Muscle of leg (tissue), 11 donors: ENCODE measurements around the gene RALGAPA1. TPM values are rescaled to one million over a fixed set of nuclear protein-coding genes. Genes with fewer than 3 reads are reported as not detected.
"Not testable (repeated sequence)": the region's sequence is repeated elsewhere in the genome, so short reads cannot be mapped to it uniquely, and the experiment has no call there.

Experiments used
- DNase-seq: peaks from one replicate; pipeline ENCODE4 v3.0.0; 2013
- H3K27ac ChIP-seq: one replicate; pipeline ENCODE4 v1.5.1; 2013; ENCODE audit warnings: mild to moderate bottlenecking, low read length, control low read depth
- H3K27me3 ChIP-seq: one replicate; pipeline ENCODE4 v1.6.1; 2013; ENCODE audit warnings: low read length; ENCODE audit not compliant: control insufficient read depth, insufficient read depth
- H3K36me3 ChIP-seq: one replicate; pipeline ENCODE4 v1.6.1; 2013; ENCODE audit warnings: low read length; ENCODE audit not compliant: control insufficient read depth, insufficient read depth
- H3K4me1 ChIP-seq: one replicate; pipeline ENCODE4 v1.6.1; 2013; ENCODE audit warnings: low read length; ENCODE audit not compliant: control insufficient read depth, insufficient read depth
- H3K4me3 ChIP-seq: one replicate; pipeline ENCODE4 v1.5.1; 2013; ENCODE audit warnings: low read length, control low read depth
- H3K9me3 ChIP-seq: replicated peaks from 2 replicates; pipeline ENCODE4 v1.6.1; 2013; ENCODE audit warnings: low read depth, low read length; ENCODE audit not compliant: control insufficient read depth
- WGBS: methylation state at CpG from one replicate; pipeline ENCODE4 v1.1.5; 2013; ENCODE audit warnings: missing lambda C conversion rate; ENCODE audit not compliant: insufficient coverage; 5-methylcytosine and 5-hydroxymethylcytosine counted together
- polyA plus RNA-seq, 8 donors: library from polyadenylated mRNA; unstranded; fragments of 120-200 nt; gene quantifications; one replicate each; pipeline versions ENCODE4 v1.2.1 to v1.2.3, GENCODE V29; 2013; ENCODE audit warnings: inconsistent platforms in 1 of 8, low replicate concordance in 1 of 8; ENCODE audit not compliant: insufficient read length in 8 of 8, insufficient read depth in 1 of 8
- total RNA-seq: library from RNA; stranded (reverse); fragments of 120-200 nt; gene quantifications from one replicate; pipeline ENCODE4 v1.2.4, GENCODE V29; 2013

RALGAPA1 gene
- total and polyA plus RNA-seq, 9 donors: 20.0 to 46.0 (median 23.8) TPM

GRCh38 chr14:35842245-35842644, 33.1 kb upstream of the RALGAPA1 start:
- H3K27ac ChIP-seq, H3K4me1 ChIP-seq, H3K27me3 ChIP-seq, H3K4me3 ChIP-seq, DNase-seq: not testable (repeated sequence)
- H3K9me3 ChIP-seq: peaks cover 12% of the 10 kb centered on the region
- H3K36me3 ChIP-seq: peaks cover 21% of the 10 kb centered on the region
- no CpG with 5 or more reads among the region's 2 CpGs for WGBS

GRCh38 chr14:35841704-35842103, 32.6 kb upstream of the RALGAPA1 start:
- not testable (repeated sequence) for H3K4me3 ChIP-seq, H3K27ac ChIP-seq, DNase-seq, H3K27me3 ChIP-seq, H3K4me1 ChIP-seq
- Histone ChIP-seq H3K36me3 (peaks cover 24% of the 10 kb centered on the region), H3K9me3 (peaks cover 12% of the 10 kb centered on the region)
- WGBS: no CpG with 5 or more reads among the region's 2 CpGs

GRCh38 chr14:35835208-35835982, 26.3 kb upstream of the RALGAPA1 start:
- H3K9me3 ChIP-seq: peaks cover 2% of the 10 kb centered on the region
- WGBS: no CpG with 5 or more reads among the region's 5 CpGs
- no peak overlapping the region for H3K27ac ChIP-seq
- DNase-seq: no peak
- H3K4me1 ChIP-seq: no peaks in the 10 kb centered on the region
- no peaks in the 10 kb centered on the region for H3K27me3 ChIP-seq
- no peak overlapping the region for H3K4me3 ChIP-seq
- peaks cover 25% of the 10 kb centered on the region for H3K36me3 ChIP-seq

DNA sequence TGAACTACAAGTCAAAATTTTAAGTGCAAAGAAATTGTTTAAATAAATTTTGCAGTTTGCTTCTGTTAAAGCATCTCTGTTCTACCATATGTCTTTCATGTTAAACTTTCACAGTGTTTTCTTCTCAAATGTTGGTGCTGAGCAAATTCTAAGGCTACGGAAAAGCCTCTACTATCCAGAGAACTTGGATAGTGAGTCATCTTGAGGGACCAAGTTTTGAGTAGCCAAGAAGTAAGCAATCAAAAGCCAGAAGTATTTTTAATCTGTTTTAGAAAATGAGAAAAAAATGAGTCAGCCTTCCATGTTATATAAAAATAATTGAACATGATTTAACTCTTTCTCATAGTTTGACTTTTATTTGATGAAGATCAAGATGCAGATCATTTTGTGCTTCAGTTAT, 20.4 kb upstream of the RALGAPA1 start:
- Histone ChIP-seq H3K27me3 (no peaks in the 10 kb centered on the region), H3K9me3 (no peaks in the 10 kb centered on the region), H3K4me3 (no peak overlapping the region), H3K36me3 (peaks cover 5% of the 10 kb centered on the region), H3K27ac (no peak overlapping the region), H3K4me1 (no peaks in the 10 kb centered on the region)
- no CpG with 5 or more reads among the region's 1 CpG for whole genome bisulfite sequencing
- DNase-seq: no peak

DNA sequence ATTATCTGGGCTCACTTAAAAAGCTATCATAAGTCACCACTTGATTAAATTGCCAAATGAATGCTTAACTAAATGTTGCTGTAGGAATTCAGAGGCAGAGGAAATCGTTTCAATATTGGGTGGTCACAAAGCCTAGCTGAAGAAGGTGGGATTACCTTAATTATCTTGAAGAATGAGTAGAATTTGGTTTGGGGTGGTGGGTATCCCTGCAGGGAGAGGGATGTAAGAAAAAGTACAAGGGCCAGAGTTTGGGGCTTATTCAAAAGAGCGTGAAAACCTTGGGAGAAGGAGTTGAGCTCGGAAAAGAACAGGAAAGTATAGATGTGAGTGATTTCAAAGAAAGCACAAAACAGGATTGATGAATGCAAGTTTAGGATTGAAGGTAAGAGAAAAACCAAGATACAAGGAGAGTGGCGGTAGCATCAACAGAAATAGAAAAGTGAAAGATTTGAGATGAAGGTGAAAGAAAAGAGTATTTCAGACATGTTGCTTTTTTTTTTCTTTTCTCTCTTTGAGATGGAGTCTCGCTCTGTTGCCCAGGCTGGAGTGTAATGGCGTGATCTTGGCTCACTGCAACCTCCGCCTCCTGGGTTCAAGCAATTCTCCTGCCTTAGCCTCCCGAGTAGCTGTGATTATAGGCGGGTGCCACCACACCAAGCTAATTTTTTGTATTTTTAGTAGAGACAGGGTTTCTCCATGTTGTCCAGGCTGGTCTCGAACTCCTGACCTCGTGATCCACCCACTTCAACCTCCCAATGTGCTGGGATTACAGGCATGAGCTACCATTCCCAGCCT, 18.8 kb upstream of the RALGAPA1 start:
- Histone ChIP-seq H3K9me3 (no peaks in the 10 kb centered on the region), H3K27me3 (no peaks in the 10 kb centered on the region), H3K4me1 (no peaks in the 10 kb centered on the region), H3K36me3 (peaks cover 5% of the 10 kb centered on the region), H3K4me3 (no peak overlapping the region), H3K27ac (no peak overlapping the region)
- DNase-seq: no peak
- WGBS: 64% methylated on average over 3 of the region's 11 CpGs

DNA sequence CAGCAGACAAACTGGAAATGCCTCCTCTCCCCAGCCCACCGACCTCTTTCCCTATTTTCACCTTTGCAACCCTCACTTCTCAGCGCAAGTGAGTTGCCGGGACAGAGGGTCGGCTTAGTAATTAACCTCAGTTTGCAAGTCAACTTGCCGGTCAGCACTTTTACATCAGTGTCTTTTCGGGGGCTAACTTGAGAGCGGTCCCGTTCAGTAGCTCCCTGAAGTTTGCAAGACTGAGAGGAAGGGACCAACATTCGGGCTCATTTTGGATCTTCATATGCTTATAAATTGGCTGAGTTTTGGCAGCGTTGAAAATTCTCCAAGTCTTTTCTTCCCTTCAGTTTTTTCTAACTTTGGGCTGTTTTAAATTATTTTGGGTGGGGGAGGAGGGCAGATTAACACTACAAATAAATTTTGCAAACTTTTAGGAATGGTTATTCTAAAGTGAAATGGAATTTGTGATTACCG, 17.9 kb upstream of the RALGAPA1 start:
- peaks cover 5% of the 10 kb centered on the region for H3K36me3 ChIP-seq
- H3K27me3 ChIP-seq: no peaks in the 10 kb centered on the region
- H3K4me1 ChIP-seq: no peaks in the 10 kb centered on the region
- H3K9me3 ChIP-seq: no peaks in the 10 kb centered on the region
- H3K27ac ChIP-seq: peak overlapping the region; percentile 100
- 0% methylated on average over 4 of the region's 11 CpGs for WGBS
- DNase-seq: peak; percentile 57
- H3K4me3 ChIP-seq: peak overlapping the region; percentile 95

DNA sequence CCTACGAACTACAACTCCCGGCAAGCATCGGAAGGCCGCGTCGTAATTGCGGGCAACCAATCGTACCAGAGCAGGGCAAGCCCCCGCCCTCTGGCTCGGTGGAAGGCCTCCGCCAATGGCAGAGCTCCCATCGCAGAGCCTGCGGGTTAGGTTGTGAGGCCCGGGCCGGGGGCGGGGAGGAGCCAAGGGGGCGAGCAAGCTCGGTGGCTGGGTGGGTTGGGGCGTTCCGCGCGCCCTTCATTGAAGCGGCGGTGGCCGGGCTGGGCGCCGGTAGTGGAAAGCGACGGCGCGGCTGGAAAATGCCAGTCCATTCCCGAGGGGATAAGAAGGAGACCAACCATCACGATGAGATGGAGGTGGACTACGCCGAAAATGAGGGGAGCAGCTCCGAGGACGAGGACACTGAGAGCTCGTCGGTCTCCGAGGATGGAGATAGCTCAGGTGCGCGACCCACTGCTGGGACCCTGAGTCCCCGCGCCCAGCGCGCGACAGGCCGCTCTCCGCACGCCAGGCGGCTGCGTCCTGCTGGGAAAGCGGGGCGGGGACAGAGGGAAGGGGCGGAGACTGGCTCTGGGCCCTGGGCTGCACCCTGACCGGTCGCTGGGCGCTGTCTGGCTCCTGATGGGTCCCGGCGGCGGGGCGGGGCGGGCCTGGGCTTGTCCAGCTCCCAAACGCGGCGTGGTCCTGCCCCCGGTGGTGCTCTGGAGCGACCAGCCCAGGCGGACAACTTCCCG, 17.3 kb upstream of the RALGAPA1 start, which contains the start of gene BRMS1L:
Gene BRMS1L (plus strand): TSS at position 121 of the 734 bp plus-strand sequence. CDS start 179 bp downstream, at position 300.
- peaks cover under 1% of the 10 kb centered on the region for H3K36me3 ChIP-seq
- no peaks in the 10 kb centered on the region for H3K27me3 ChIP-seq
- under 1% methylated on average over 64 of the region's 70 CpGs for WGBS
- no peaks in the 10 kb centered on the region for H3K4me1 ChIP-seq
- H3K9me3 ChIP-seq: no peaks in the 10 kb centered on the region
- peak within 1 kb of the TSS; percentile 100 for H3K27ac ChIP-seq
- DNase-seq: peak; percentile 100
- H3K4me3 ChIP-seq: peak within 1 kb of the TSS; percentile 95

DNA sequence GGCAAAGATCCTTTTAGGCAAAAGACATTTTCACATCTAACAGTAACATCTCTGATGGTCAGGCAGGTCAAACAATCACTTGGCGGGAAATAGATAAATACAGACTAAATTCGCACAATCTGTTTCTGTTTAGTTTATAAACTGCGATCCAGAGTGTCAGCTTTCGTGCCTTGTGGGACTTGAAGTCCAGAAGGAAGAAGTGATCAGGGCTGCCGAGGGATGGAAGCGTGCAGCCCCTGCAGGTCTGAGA, 16.8 kb upstream of the RALGAPA1 start:
- Histone ChIP-seq H3K4me3 (peak overlapping the region; percentile 35), H3K9me3 (no peaks in the 10 kb centered on the region), H3K4me1 (no peaks in the 10 kb centered on the region), H3K36me3 (no peaks in the 10 kb centered on the region), H3K27ac (peak overlapping the region; percentile 32), H3K27me3 (no peaks in the 10 kb centered on the region)
- 0% methylated on average over 4 of the region's 6 CpGs for WGBS
- DNase-seq: no peak

GRCh38 chr14:35824446-35825165, 15.5 kb upstream of the RALGAPA1 start:
- 40% methylated on average over 3 of the region's 55 CpGs for WGBS
- H3K4me1 ChIP-seq, H3K27me3 ChIP-seq, DNase-seq, H3K9me3 ChIP-seq, H3K4me3 ChIP-seq, H3K27ac ChIP-seq, H3K36me3 ChIP-seq: not testable (repeated sequence)
